Suprapubic skin (tissue), 3 donors: ENCODE measurements around the gene TMEM74B.

ENCODE experiments used
- CTCF ChIP-seq, 2 donors: fragments of 200-600 bp in 1 of 2; fragments of 450-650 bp in 1 of 2; sonication (generic) in 1 of 2; IDR thresholded peaks; one replicate each; pipeline ENCODE4 v1.5.1; 2016 to 2019; ENCODE audit warnings: antibody characterized with exemption in 2 of 2, mild to moderate bottlenecking in 1 of 2, moderate library complexity in 1 of 2
- POLR2A ChIP-seq, 2 donors: fragments of 450-650 bp; IDR thresholded peaks; one replicate each; pipeline ENCODE4 v1.6.1; 2017; ENCODE audit warnings: antibody characterized with exemption in 2 of 2, mild to moderate bottlenecking in 2 of 2, moderate library complexity in 2 of 2

DNA sequence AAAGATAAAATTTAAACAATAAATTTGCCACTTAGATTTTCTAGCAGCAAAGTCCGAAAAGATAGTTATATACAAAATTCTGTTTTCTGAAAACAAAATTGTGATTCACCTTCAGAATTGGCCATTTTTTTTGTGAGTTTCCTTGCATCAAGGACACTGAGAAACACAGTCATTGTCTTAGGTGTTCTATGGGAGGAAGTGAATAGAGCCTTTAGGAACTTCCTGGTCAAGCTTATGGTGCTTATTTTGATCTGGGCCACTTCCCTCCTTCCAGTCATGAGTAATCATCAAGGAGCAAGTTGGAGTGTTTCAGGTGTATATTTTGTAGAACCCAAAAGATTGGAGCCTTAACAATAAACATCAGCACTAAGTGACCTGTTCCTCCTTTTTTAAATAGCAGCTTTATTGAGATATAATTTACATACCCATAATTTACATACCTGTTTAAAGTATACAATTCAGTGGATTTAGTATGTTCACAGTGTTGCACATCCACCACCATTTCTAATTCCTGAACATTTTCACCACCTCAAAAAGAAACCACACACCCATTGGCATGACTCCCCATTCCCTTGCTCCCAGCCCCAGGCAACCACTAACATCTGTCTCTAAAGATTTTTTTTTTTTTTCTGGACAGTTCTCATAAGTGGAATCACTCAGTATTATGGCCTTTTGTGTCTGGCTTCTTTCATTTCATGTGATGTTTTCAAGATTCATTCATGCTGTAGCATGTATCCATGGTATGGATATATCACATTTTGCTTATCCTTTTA lies 17.6 kb downstream of the TMEM74B start:
- TF ChIP-seq CTCF (IDR thresholded peaks at IDR 0.05): no peak
- TF ChIP-seq POLR2A (IDR thresholded peaks at IDR 0.05): no peak
